SK-N-SH (cell line): ENCODE measurements around the gene LINC00237. TPM values are rescaled to one million over a fixed set of nuclear protein-coding genes. Genes with fewer than 3 reads are reported as not detected.

Experiments used
- CTCF ChIA-PET: fragments of 300-600, 350-600 bp; formaldehyde crosslinking; extraction: SDS; loops from one replicate; lab custom pipeline; 2021; lab: Yijun Ruan, JAX
- POLR2A ChIA-PET: fragments of 350-600 bp; sonication (Branson Sonifier 250); formaldehyde crosslinking; extraction: SDS; loops from one replicate; lab custom pipeline; 2020; ENCODE audit warnings: antibody characterized with exemption, inconsistent platforms; lab: Yijun Ruan, JAX
- DNase-seq: peaks from one replicate; pipeline ENCODE4 v3.0.0; 2012
- H2AFZ ChIP-seq: fragments of 200-600 bp; sonication (generic); 2 replicates; pipeline ENCODE4 v1.8.1; 2016; ENCODE audit warnings: antibody characterized with exemption, mild to moderate bottlenecking, low read depth
- H3F3A ChIP-seq: fragments of 200-600 bp; sonication (generic); replicated peaks from 2 replicates; pipeline ENCODE3; 2016; ENCODE audit warnings: antibody characterized with exemption, mild to moderate bottlenecking; ENCODE audit not compliant: insufficient read depth
- H3K27ac ChIP-seq, 2 experiments: fragments of 200-500 bp in 1 of 2; fragments of 200-600 bp in 1 of 2; sonication (Bioruptor generic) in 1 of 2; sonication (generic), shearing (Covaris generic) in 1 of 2; 2 replicates each; pipeline versions ENCODE4 v1.5.1 to v1.6.1; 2014 to 2016; ENCODE audit warnings: low read depth in 2 of 2, inconsistent platforms in 1 of 2, low read length in 1 of 2, mild to moderate bottlenecking in 1 of 2, mixed read lengths in 1 of 2
- H3K27me3 ChIP-seq: fragments of 200-600 bp; sonication (generic), shearing (Covaris generic); 2 replicates; pipeline ENCODE4 v1.6.1; 2016; ENCODE audit warnings: mixed run types; ENCODE audit not compliant: insufficient read depth
- H3K36me3 ChIP-seq, 2 experiments: fragments of 200-500 bp in 1 of 2; fragments of 200-600 bp in 1 of 2; sonication (Bioruptor generic) in 1 of 2; sonication (generic) in 1 of 2; replicated peaks in 1 of 2; 2 replicates each; pipeline versions ENCODE3 to v1.5.1; 2014 to 2016; ENCODE audit warnings: low read length in 1 of 2, mild to moderate bottlenecking in 1 of 2; ENCODE audit not compliant: insufficient read depth in 2 of 2, control insufficient read depth in 1 of 2
- H3K4me1 ChIP-seq, 2 experiments: fragments of 200-500 bp in 1 of 2; fragments of 200-600 bp in 1 of 2; sonication (Bioruptor generic) in 1 of 2; sonication (generic), shearing (Covaris generic) in 1 of 2; 2 replicates each; pipeline versions ENCODE4 v1.5.1 to v1.6.1; 2014 to 2016; ENCODE audit warnings: low read depth in 1 of 2, low read length in 1 of 2, mixed run types in 1 of 2; ENCODE audit not compliant: insufficient read depth in 2 of 2, control insufficient read depth in 1 of 2
- H3K4me2 ChIP-seq: fragments of 200-600 bp; sonication (generic), shearing (Covaris generic); 2 replicates; pipeline ENCODE4 v1.6.1; 2017; ENCODE audit warnings: mixed run types
- H3K4me3 ChIP-seq, 2 experiments: fragments of 200-500 bp in 1 of 2; fragments of 200-600 bp in 1 of 2; sonication (Bioruptor generic) in 1 of 2; sonication (generic), shearing (Covaris generic) in 1 of 2; 2 replicates each; pipeline versions ENCODE4 v1.5.1 to v1.8.1; 2014 to 2016; ENCODE audit warnings: low read depth in 2 of 2, inconsistent platforms in 1 of 2, low read length in 1 of 2, mild to moderate bottlenecking in 1 of 2, mixed read lengths in 1 of 2, moderate library complexity in 1 of 2
- H3K79me2 ChIP-seq: fragments of 200-600 bp; sonication (generic); 2 replicates; pipeline ENCODE4 v1.8.1; 2017; ENCODE audit warnings: mild to moderate bottlenecking; ENCODE audit not compliant: insufficient read depth
- H3K9ac ChIP-seq: fragments of 200-600 bp; sonication (generic); 2 replicates; pipeline ENCODE4 v1.6.1; 2017; ENCODE audit warnings: mixed run types
- H3K9me2 ChIP-seq: fragments of 200-600 bp; sonication (generic); 2 replicates; pipeline ENCODE4 v1.6.1; 2017; ENCODE audit warnings: mixed run types
- H3K9me3 ChIP-seq: fragments of 200-600 bp; sonication (generic); 2 replicates; pipeline ENCODE4 v1.6.1; 2017; ENCODE audit warnings: mixed run types, mild to moderate bottlenecking, moderate library complexity
- H4K20me1 ChIP-seq: fragments of 200-600 bp; sonication (generic); 2 replicates; pipeline ENCODE4 v1.6.1; 2017; ENCODE audit warnings: mild to moderate bottlenecking, mixed run types; ENCODE audit not compliant: insufficient read depth
- ELF1 ChIP-seq: IDR thresholded peaks from 2 replicates; pipeline ENCODE4 v1.4.0; 2012
- GABPA ChIP-seq: IDR thresholded peaks from 2 replicates; pipeline ENCODE4 v1.4.0; 2012; ENCODE audit warnings: low read depth, mild to moderate bottlenecking
- IRF3 ChIP-seq: fragments of 150-350 bp; IDR thresholded peaks from 2 replicates; pipeline ENCODE4 v1.6.1; 2016; ENCODE audit warnings: mild to moderate bottlenecking, low read depth, low read length
- NFIC ChIP-seq: IDR thresholded peaks from 2 replicates; pipeline ENCODE4 v1.4.0; 2012; ENCODE audit warnings: borderline replicate concordance
- RAD21 ChIP-seq: IDR thresholded peaks from 2 replicates; pipeline ENCODE4 v1.6.1; 2012; ENCODE audit warnings: mild to moderate bottlenecking, low read length
- YY1 ChIP-seq: IDR thresholded peaks from 2 replicates; pipeline ENCODE4 v1.4.0; 2012; ENCODE audit warnings: low read depth, mild to moderate bottlenecking
- ZBTB33 ChIP-seq: IDR thresholded peaks from 2 replicates; pipeline ENCODE4 v1.4.0; 2012; ENCODE audit warnings: low read depth, borderline replicate concordance
- WGBS: methylation state at CpG from one replicate; pipeline ENCODE4 v1.1.6; 2017; ENCODE audit warnings: low lambda C conversion rate; 5-methylcytosine and 5-hydroxymethylcytosine counted together
- polyA plus RNA-seq, 3 experiments: library from polyadenylated mRNA; depleted of rRNA; stranded (reverse); fragments of >200 nt; gene quantifications; 2 replicates each; pipeline ENCODE4 v1.2.3, GENCODE V29; 2012

The LINC00237 gene
- polyA plus RNA-seq, 1 of the 3 experiments (the other 2 are of a cell fraction) = not detected

GRCh38 chr20:21089391-21089790 lies 16.8 kb downstream of the LINC00237 start:
- H3K9ac ChIP-seq = no peak overlapping the region

DNA sequence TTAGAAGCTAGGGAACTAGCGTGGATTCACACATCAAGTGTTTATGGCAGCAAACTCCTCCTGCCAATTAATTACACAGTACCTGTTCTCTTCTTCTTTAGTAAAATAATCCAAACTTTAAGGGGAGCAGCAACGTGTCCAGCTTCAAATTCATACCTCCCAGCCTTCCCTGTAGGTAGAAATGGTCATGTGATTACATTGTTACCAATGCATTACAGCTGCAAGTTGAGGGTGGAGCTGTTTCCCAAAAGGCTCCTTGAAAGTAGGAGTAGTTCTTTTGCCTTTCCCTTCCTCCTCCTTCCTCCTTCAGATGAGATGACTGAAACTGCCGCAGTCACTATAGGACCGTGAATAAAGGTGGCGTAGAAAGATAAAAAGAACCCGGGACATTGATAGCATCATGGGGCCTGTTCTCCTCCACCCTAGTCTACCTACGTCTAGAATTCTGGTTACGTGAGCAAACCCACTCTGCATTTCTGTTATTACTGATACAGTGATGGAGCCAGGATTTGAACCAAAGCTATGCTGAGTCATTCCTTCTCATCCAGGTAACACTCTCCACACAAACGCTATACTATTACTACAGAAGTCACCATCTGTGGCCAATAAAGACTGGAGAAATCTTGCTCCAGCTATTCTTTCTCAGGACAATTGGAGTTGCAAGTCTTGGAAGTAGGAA lies 18.2 kb downstream of the LINC00237 start:
- H3K27ac ChIP-seq = no peak overlapping the region
- no peak overlapping the region for H3K4me2 ChIP-seq
- no peaks in the 10 kb centered on the region for H3F3A ChIP-seq
- no peaks in the 10 kb centered on the region for H4K20me1 ChIP-seq
- H3K4me3 ChIP-seq = no peak overlapping the region
- DNase-seq = no peak
- H2AFZ ChIP-seq = no peak overlapping the region
- WGBS = 42% methylated on average over 9 of the region's 9 CpGs
- H3K4me1 ChIP-seq = no peaks in the 10 kb centered on the region
- ChIA-PET POLR2A (no interaction called here), CTCF (interaction anchor here (2.0 kb wide), 1 partner anchor 39 kb away, joined by 5 read pairs; no protein-coding TSS in a partner anchor)
- no peaks in the 10 kb centered on the region for H3K36me3 ChIP-seq
- TF ChIP-seq YY1 (no peak), ZBTB33 (no peak), ELF1 (no peak), RAD21 (no peak), GABPA (no peak)
- no peaks in the 10 kb centered on the region for H3K9me2 ChIP-seq
- peaks cover 15% of the 10 kb centered on the region; the same call in 1 of the 2 replicates for H3K27me3 ChIP-seq
- no peak overlapping the region for H3K9ac ChIP-seq
- no peaks in the 10 kb centered on the region for H3K79me2 ChIP-seq
- no peaks in the 10 kb centered on the region for H3K9me3 ChIP-seq

More at GRCh38 chr20:21089391-21089790, 16.8 kb downstream of the LINC00237 start:
- no peaks in the 10 kb centered on the region for H3F3A ChIP-seq
- H3K4me2 ChIP-seq = no peak overlapping the region
- POLR2A ChIA-PET = no interaction called here
- no peaks in the 10 kb centered on the region for H3K79me2 ChIP-seq
- H3K9me2 ChIP-seq = no peaks in the 10 kb centered on the region
- peaks cover 20% of the 10 kb centered on the region; the same call in 1 of the 2 replicates for H3K27me3 ChIP-seq
- no peaks in the 10 kb centered on the region for H3K4me1 ChIP-seq
- no peaks in the 10 kb centered on the region for H4K20me1 ChIP-seq
- 30% methylated on average over 8 of the region's 8 CpGs for WGBS
- CTCF ChIA-PET = no interaction called here
- no peak overlapping the region for H3K27ac ChIP-seq
- H2AFZ ChIP-seq = 0 out of 2 replicates have a peak overlapping the region, but pooled peaks have one; percentile 14
- H3K9me3 ChIP-seq = no peaks in the 10 kb centered on the region
- TF ChIP-seq NFIC (no peak), IRF3 (no peak)
- H3K36me3 ChIP-seq = no peaks in the 10 kb centered on the region
- H3K4me3 ChIP-seq = no peak overlapping the region
- DNase-seq = no peak
